K562 (cell line): ENCODE data around the gene MAP3K6.

Source experiments
- ASH1L ChIP-seq: fragments of 450-650 bp; IDR thresholded peaks from 2 replicates; pipeline ENCODE4 v1.6.1; 2018; ENCODE audit warnings: borderline replicate concordance, mild to moderate bottlenecking, low read depth; ENCODE audit not compliant: partially characterized antibody
- CBX3 ChIP-seq, 2 experiments: IDR thresholded peaks; 1 replicate in 1 of 2; 2 replicates in 1 of 2; pipeline ENCODE4 v1.6.1; 2012; ENCODE audit warnings: inconsistent platforms in 2 of 2, low read length in 2 of 2, borderline replicate concordance in 1 of 2, control low read depth in 1 of 2
- ELK1 ChIP-seq: sonication (generic); formaldehyde crosslinking; IDR thresholded peaks from 2 replicates; pipeline ENCODE4 v1.8.1; 2022; ENCODE audit warnings: missing genetic modification reagents
- GTF2A2 ChIP-seq: IDR thresholded peaks from 2 replicates; pipeline ENCODE4 v1.6.1; 2016; ENCODE audit warnings: mild to moderate bottlenecking, missing genetic modification characterization, missing compliant biosample characterization
- MTA2 ChIP-seq: fragments of 450-650 bp; IDR thresholded peaks from 2 replicates; pipeline ENCODE4 v1.6.1; 2016; ENCODE audit warnings: low read depth
- POLR2AphosphoS5 ChIP-seq: IDR thresholded peaks from 2 replicates; pipeline ENCODE4 v1.6.1; 2011; ENCODE audit warnings: mild to moderate bottlenecking, low read depth, low read length, moderate library complexity; ENCODE audit not compliant: control insufficient read depth, insufficient read depth
- ZNF174 ChIP-seq: fragments of 250-450 bp; sonication (Bioruptor Pico); IDR thresholded peaks from 2 replicates; pipeline ENCODE4 v1.4.0; 2020; ENCODE audit warnings: mild to moderate bottlenecking
- ZNF444 ChIP-seq: fragments of 250-450 bp; sonication (Bioruptor Pico); IDR thresholded peaks from 2 replicates; pipeline ENCODE4 v1.4.0; 2020; ENCODE audit warnings: mild to moderate bottlenecking, moderate library complexity
- TF ChIP-seq, protein P1 (sequence below), 3 experiments: IDR thresholded peaks in 2 of 3; conservative IDR thresholded peaks in 1 of 3; 2 replicates each; pipeline ENCODE4 v1.5.1; 2011 to 2012; ENCODE audit warnings: low read length in 3 of 3, mild to moderate bottlenecking in 3 of 3, control low read depth in 2 of 3, improper control_type of control experiment in 1 of 3, inconsistent platforms in 1 of 3, low read depth in 1 of 3, mixed read lengths in 1 of 3, moderate library complexity in 1 of 3; ENCODE audit not compliant: insufficient read depth in 2 of 3
- TF ChIP-seq, protein P2 (sequence below), 2 experiments: fragments of 450-650 bp; formaldehyde crosslinking in 1 of 2; IDR thresholded peaks; 2 replicates each; pipeline versions ENCODE4 v1.4.0 to v1.6.1; 2014 to 2020; ENCODE audit warnings: mild to moderate bottlenecking in 2 of 2, borderline replicate concordance in 1 of 2, low read depth in 1 of 2

DNA sequence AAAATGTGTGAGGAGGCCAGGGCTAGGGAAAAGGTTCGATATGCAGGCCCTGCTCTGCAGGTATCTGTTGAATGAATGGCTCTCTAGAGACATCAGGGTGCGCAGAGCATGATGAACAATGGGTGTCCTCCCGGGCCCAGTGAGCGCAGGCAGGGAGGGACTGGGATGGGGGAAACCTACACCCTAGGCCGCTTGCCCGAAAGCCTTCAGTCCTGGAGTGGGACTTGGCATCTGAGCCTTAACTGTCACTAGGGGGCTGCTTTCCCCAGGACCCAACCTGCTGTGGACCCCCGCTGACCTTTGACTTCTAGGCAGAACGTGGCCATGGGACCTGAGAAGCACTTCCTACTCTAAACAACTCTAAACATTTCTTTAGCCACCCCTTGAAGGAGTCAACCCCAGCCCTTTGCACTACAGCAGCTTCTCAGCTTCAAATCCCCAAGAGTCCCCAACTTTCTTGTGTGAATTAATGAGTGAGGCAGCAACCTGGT lies 444 bp upstream of the MAP3K6 start:
- TF ChIP-seq, protein P1, sequence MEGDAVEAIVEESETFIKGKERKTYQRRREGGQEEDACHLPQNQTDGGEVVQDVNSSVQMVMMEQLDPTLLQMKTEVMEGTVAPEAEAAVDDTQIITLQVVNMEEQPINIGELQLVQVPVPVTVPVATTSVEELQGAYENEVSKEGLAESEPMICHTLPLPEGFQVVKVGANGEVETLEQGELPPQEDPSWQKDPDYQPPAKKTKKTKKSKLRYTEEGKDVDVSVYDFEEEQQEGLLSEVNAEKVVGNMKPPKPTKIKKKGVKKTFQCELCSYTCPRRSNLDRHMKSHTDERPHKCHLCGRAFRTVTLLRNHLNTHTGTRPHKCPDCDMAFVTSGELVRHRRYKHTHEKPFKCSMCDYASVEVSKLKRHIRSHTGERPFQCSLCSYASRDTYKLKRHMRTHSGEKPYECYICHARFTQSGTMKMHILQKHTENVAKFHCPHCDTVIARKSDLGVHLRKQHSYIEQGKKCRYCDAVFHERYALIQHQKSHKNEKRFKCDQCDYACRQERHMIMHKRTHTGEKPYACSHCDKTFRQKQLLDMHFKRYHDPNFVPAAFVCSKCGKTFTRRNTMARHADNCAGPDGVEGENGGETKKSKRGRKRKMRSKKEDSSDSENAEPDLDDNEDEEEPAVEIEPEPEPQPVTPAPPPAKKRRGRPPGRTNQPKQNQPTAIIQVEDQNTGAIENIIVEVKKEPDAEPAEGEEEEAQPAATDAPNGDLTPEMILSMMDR (IDR thresholded peaks at IDR 0.05 in 2 of 3, conservative IDR thresholded peaks at IDR 0.05 in 1 of 3; ENCODE audit: insufficient read depth in 2 of 3, low read depth in 1 of 3, low read length in 3 of 3): no peak
- no peak for TF ChIP-seq ELK1 (CRISPR knock-in tag)
- no peak for TF ChIP-seq ZNF444 (CRISPR knock-in tag)
- TF ChIP-seq CBX3 (IDR thresholded peaks at IDR 0.05; ENCODE audit: borderline replicate concordance in 1 of 2, low read length in 2 of 2): no peak
- TF ChIP-seq, protein P2, sequence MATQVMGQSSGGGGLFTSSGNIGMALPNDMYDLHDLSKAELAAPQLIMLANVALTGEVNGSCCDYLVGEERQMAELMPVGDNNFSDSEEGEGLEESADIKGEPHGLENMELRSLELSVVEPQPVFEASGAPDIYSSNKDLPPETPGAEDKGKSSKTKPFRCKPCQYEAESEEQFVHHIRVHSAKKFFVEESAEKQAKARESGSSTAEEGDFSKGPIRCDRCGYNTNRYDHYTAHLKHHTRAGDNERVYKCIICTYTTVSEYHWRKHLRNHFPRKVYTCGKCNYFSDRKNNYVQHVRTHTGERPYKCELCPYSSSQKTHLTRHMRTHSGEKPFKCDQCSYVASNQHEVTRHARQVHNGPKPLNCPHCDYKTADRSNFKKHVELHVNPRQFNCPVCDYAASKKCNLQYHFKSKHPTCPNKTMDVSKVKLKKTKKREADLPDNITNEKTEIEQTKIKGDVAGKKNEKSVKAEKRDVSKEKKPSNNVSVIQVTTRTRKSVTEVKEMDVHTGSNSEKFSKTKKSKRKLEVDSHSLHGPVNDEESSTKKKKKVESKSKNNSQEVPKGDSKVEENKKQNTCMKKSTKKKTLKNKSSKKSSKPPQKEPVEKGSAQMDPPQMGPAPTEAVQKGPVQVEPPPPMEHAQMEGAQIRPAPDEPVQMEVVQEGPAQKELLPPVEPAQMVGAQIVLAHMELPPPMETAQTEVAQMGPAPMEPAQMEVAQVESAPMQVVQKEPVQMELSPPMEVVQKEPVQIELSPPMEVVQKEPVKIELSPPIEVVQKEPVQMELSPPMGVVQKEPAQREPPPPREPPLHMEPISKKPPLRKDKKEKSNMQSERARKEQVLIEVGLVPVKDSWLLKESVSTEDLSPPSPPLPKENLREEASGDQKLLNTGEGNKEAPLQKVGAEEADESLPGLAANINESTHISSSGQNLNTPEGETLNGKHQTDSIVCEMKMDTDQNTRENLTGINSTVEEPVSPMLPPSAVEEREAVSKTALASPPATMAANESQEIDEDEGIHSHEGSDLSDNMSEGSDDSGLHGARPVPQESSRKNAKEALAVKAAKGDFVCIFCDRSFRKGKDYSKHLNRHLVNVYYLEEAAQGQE (IDR thresholded peaks at IDR 0.05; ENCODE audit: borderline replicate concordance): no peak
- TF ChIP-seq, protein P2 (CRISPR knock-in tag; IDR thresholded peaks at IDR 0.05; ENCODE audit: low read depth): no peak; the same call in 1 of the 2 replicates
- TF ChIP-seq GTF2A2 (tag): no peak
- no peak for TF ChIP-seq POLR2AphosphoS5
- no peak for TF ChIP-seq MTA2
- no peak for TF ChIP-seq ASH1L
- no peak for TF ChIP-seq ZNF174 (CRISPR knock-in tag)
